ENCODE measurements around the gene WBP2. TPM values are rescaled to one million over a fixed set of nuclear protein-coding genes. Genes with fewer than 3 reads are reported as not detected.

WBP2 gene
- total RNA-seq, 2 experiments from 2014 or later: 29.9 to 117 TPM

GRCh38 chr17:75828741-75829140 lies 26.4 kb downstream of the WBP2 start:
- H2AFZ ChIP-seq (ENCODE audit: low read length): no peak overlapping the region
- ChIA-PET CTCF (ENCODE audit: unreplicated experiment) (no interaction called here), POLR2A (interaction anchor here (0.7 kb wide), 1 partner anchor 150 kb away, joined by 4 read pairs; the partner anchor contains the start of gene ACOX1)
- no peaks in the 10 kb centered on the region for H3K9me3 ChIP-seq (ENCODE audit: low read length)
- no TSS peak for BruUV-seq (replicated peaks)
- peaks cover 30% of the 10 kb centered on the region for H3K4me1 ChIP-seq (ENCODE audit: insufficient read depth, low read length, poor library complexity, severe bottlenecking)
- intact Hi-C loops (cut with micrococcal nuclease; ENCODE audit: unreplicated experiment): no loop called here
- no peak overlapping the region for H3K4me3 ChIP-seq (ENCODE audit: low read depth, low read length, poor library complexity, severe bottlenecking)
- H3K36me3 ChIP-seq (ENCODE audit: insufficient read depth, low read length): peaks cover 10% of the 10 kb centered on the region
- DNase-seq (ENCODE audit: low spot score): no peak
- H3K79me2 ChIP-seq (ENCODE audit: insufficient read depth, low read depth, low read length): no peaks in the 10 kb centered on the region
- H4K20me1 ChIP-seq (ENCODE audit: insufficient read depth, low read length): no peaks in the 10 kb centered on the region
- H3K27ac ChIP-seq (ENCODE audit: low read depth, low read length, poor library complexity, severe bottlenecking): no peak overlapping the region
- TF ChIP-seq, protein P1, sequence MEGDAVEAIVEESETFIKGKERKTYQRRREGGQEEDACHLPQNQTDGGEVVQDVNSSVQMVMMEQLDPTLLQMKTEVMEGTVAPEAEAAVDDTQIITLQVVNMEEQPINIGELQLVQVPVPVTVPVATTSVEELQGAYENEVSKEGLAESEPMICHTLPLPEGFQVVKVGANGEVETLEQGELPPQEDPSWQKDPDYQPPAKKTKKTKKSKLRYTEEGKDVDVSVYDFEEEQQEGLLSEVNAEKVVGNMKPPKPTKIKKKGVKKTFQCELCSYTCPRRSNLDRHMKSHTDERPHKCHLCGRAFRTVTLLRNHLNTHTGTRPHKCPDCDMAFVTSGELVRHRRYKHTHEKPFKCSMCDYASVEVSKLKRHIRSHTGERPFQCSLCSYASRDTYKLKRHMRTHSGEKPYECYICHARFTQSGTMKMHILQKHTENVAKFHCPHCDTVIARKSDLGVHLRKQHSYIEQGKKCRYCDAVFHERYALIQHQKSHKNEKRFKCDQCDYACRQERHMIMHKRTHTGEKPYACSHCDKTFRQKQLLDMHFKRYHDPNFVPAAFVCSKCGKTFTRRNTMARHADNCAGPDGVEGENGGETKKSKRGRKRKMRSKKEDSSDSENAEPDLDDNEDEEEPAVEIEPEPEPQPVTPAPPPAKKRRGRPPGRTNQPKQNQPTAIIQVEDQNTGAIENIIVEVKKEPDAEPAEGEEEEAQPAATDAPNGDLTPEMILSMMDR (conservative IDR thresholded peaks at IDR 0.05; ENCODE audit: low read length): no peak
- TF ChIP-seq EZH2phosphoT487 (IDR thresholded peaks at IDR 0.05; ENCODE audit: borderline replicate concordance, low read depth, low read length): no peak
- H3K4me2 ChIP-seq (ENCODE audit: low read length): no peak overlapping the region
- no peaks in the 10 kb centered on the region for H3K9me2 ChIP-seq (ENCODE audit: insufficient read depth, low read length)

DNA sequence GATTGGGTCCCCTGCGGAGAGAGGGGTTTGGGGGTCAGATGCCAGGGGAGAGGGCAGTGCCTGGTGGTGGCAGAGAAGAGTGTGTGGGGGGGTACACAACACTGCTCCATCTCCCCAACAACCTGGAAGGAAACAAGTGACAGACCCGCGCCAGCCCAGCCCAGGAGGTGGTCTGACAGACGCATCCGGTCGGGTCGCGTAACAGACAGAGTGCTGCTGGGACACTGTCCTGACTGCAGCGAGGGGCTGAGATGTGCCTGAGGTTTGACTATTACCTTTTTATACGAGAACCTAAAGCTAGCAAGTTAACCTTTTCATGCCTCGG lies 27.1 kb downstream of the WBP2 start:
- Histone ChIP-seq H3K36me3 (ENCODE audit: insufficient read depth, low read length) (peaks cover 17% of the 10 kb centered on the region), H3K9me2 (ENCODE audit: insufficient read depth, low read length) (no peaks in the 10 kb centered on the region), H3K79me2 (ENCODE audit: insufficient read depth, low read depth, low read length) (no peaks in the 10 kb centered on the region), H3K9me3 (ENCODE audit: low read length) (no peaks in the 10 kb centered on the region), H4K20me1 (ENCODE audit: insufficient read depth, low read length) (no peaks in the 10 kb centered on the region), H3K4me2 (ENCODE audit: low read length) (peak overlapping the region; percentile 49; the same call in 1 of the 2 replicates), H3K4me1 (ENCODE audit: insufficient read depth, low read length, poor library complexity, severe bottlenecking) (peaks cover 25% of the 10 kb centered on the region), H3K4me3 (ENCODE audit: low read depth, low read length, poor library complexity, severe bottlenecking) (no peak overlapping the region), H3K27ac (ENCODE audit: low read depth, low read length, poor library complexity, severe bottlenecking) (no peak overlapping the region), H2AFZ (ENCODE audit: low read length) (no peak overlapping the region)
- no peak for DNase-seq (ENCODE audit: low spot score)
- intact Hi-C loops (cut with micrococcal nuclease; ENCODE audit: unreplicated experiment): no loop called here
- no TSS peak for BruUV-seq (replicated peaks)
- CTCF ChIA-PET (ENCODE audit: unreplicated experiment): interaction anchor here (1.0 to 1.5 kb wide), 2 partner anchors 48 to 63 kb away, joined by 5 to 6 read pairs; partner anchors contain the start of gene GALK1
- POLR2A ChIA-PET: no interaction called here
- TF ChIP-seq EZH2phosphoT487 (IDR thresholded peaks at IDR 0.05; ENCODE audit: borderline replicate concordance, low read depth, low read length): no peak
- TF ChIP-seq, protein P1 (conservative IDR thresholded peaks at IDR 0.05; ENCODE audit: low read length): no peak

GRCh38 chr17:75827308-75828075 lies 27.6 kb downstream of the WBP2 start:
- CTCF ChIA-PET (ENCODE audit: unreplicated experiment): interaction anchor here (0.7 to 1.8 kb wide), 5 partner anchors 9 to 311 kb away, joined by 3 to 7 read pairs (median 5); partner anchors contain the start of genes GALK1 and TSEN54
- Histone ChIP-seq H2AFZ (ENCODE audit: low read length) (no peak overlapping the region), H3K79me2 (ENCODE audit: insufficient read depth, low read depth, low read length) (no peaks in the 10 kb centered on the region), H3K36me3 (ENCODE audit: insufficient read depth, low read length) (peaks cover 22% of the 10 kb centered on the region), H3K4me1 (ENCODE audit: insufficient read depth, low read length, poor library complexity, severe bottlenecking) (peaks cover 20% of the 10 kb centered on the region), H3K9me2 (ENCODE audit: insufficient read depth, low read length) (no peaks in the 10 kb centered on the region), H3K4me2 (ENCODE audit: low read length) (peak overlapping the region; percentile 49; the same call in 1 of the 2 replicates), H3K27ac (ENCODE audit: low read depth, low read length, poor library complexity, severe bottlenecking) (peak overlapping the region; percentile 9), H4K20me1 (ENCODE audit: insufficient read depth, low read length) (no peaks in the 10 kb centered on the region), H3K9me3 (ENCODE audit: low read length) (no peaks in the 10 kb centered on the region), H3K4me3 (ENCODE audit: low read depth, low read length, poor library complexity, severe bottlenecking) (peak overlapping the region; percentile 39)
- POLR2A ChIA-PET: interaction anchor here (0.6 to 1.8 kb wide), 3 partner anchors 41 to 288 kb away, joined by 3 to 8 read pairs (median 3); partner anchors contain the start of gene UNK
- no TSS peak for BruUV-seq (replicated peaks)
- no peak for TF ChIP-seq EZH2phosphoT487 (IDR thresholded peaks at IDR 0.05; ENCODE audit: borderline replicate concordance, low read depth, low read length)
- TF ChIP-seq, protein P1 (conservative IDR thresholded peaks at IDR 0.05; ENCODE audit: low read length): peak; percentile 82
- intact Hi-C loops (cut with micrococcal nuclease; ENCODE audit: unreplicated experiment): loop anchor here (1.0 to 2.0 kb wide), 2 partner anchors 43 to 63 kb away; partner anchors contain the start of gene UNK
- peak; percentile 71 for DNase-seq (ENCODE audit: low spot score)

Measured in OCI-LY7 (cell line).